HL-60/S4 (cell line): Measurements from ENCODE around the gene HSFX3.
"Not testable (repeated sequence)": the region's sequence is repeated elsewhere in the genome, so short reads cannot be mapped to it uniquely, and the experiment has no call there.

ENCODE experiments used
- in situ Hi-C: fragments of 300-500 bp; cut with MboI; formaldehyde crosslinking; loops from 2 replicates; pipeline ENCODE4 v1.14.3; 2022; ENCODE audit warnings: low sequenced_read_pairs

The HSFX3 gene

GRCh38 chrX:149518236-149518635 is 31.5 kb downstream of the HSFX3 start:
- in situ Hi-C loops: no loop called here

- in situ Hi-C loops: no loop called here
Measured at GRCh38 chrX:149517308-149517707, 32.4 kb downstream of the HSFX3 start.

- in situ Hi-C loops: no loop called here
Measured at GRCh38 chrX:149516604-149517003, 33.1 kb downstream of the HSFX3 start.

- in situ Hi-C loops: no loop called here
Measured at GRCh38 chrX:149515954-149516602, 33.6 kb downstream of the HSFX3 start.

- in situ Hi-C loops: no loop called here
Measured at GRCh38 chrX:149513825-149514428, 35.8 kb downstream of the HSFX3 start.

GRCh38 chrX:149512225-149512885 is 37.4 kb downstream of the HSFX3 start:
- in situ Hi-C loops: no loop called here

GRCh38 chrX:149511081-149511480 is 38.6 kb downstream of the HSFX3 start:
- in situ Hi-C loops: no loop called here

- in situ Hi-C loops: no loop called here
Measured at GRCh38 chrX:149510386-149510785, 39.3 kb downstream of the HSFX3 start.

- in situ Hi-C loops: no loop called here
Measured at GRCh38 chrX:149508467-149508866, 41.3 kb downstream of the HSFX3 start.

GRCh38 chrX:149506349-149506748 is 43.4 kb downstream of the HSFX3 start:
- in situ Hi-C loops: no loop called here

- in situ Hi-C loops: no loop called here
Measured at GRCh38 chrX:149505671-149506070, 44.1 kb downstream of the HSFX3 start.

GRCh38 chrX:149504915-149505651 is 44.6 kb downstream of the HSFX3 start, which contains the start of gene IDS:
TSS of gene IDS (minus strand) at chrX:149505306. CDS start at chrX:149505137, 169 bp downstream.
- in situ Hi-C loops: no loop called here

- in situ Hi-C loops: no loop called here
Measured at GRCh38 chrX:149504226-149504914, 45.4 kb downstream of the HSFX3 start.

GRCh38 chrX:149503446-149503845 is 46.3 kb downstream of the HSFX3 start:
- in situ Hi-C loops: not testable (repeated sequence)

- in situ Hi-C loops: not testable (repeated sequence)
Measured at GRCh38 chrX:149502923-149503322, 46.8 kb downstream of the HSFX3 start.

- in situ Hi-C loops: no loop called here
Measured at GRCh38 chrX:149499766-149500165, 50.0 kb downstream of the HSFX3 start.

- in situ Hi-C loops: no loop called here
Measured at GRCh38 chrX:149498767-149499166, 51.0 kb downstream of the HSFX3 start.
